ENCODE data around the gene IQGAP1. TPM values are rescaled to one million over a fixed set of nuclear protein-coding genes. Genes with fewer than 3 reads are reported as not detected.
A peak's percentile ranks its signal among the peaks of the same experiment; 100 is the strongest.

IQGAP1 gene
- total RNA-seq, 1 experiment from 2014 or later: 106 TPM

GRCh38 chr15:90367576-90367975 is 20.5 kb upstream of the IQGAP1 start:
- ChIA-PET CTCF (interaction anchor here (1.2 to 1.4 kb wide), 2 partner anchors 15 to 47 kb away, joined by 3 to 9 read pairs; no protein-coding TSS in a partner anchor), POLR2A (no interaction called here)
- no peaks in the 10 kb centered on the region for H3K27me3 Mint-ChIP-seq (ENCODE audit: low read depth)
- TF ChIP-seq GTF2I (CRISPR knock-in tag; conservative IDR thresholded peaks at IDR 0.05) (no peak), HMGA2 (CRISPR knock-in tag; IDR thresholded peaks at IDR 0.05) (no peak), ETV6 (CRISPR knock-in tag; IDR thresholded peaks at IDR 0.05) (no peak), ZBTB21 (CRISPR knock-in tag; IDR thresholded peaks at IDR 0.05; ENCODE audit: borderline replicate concordance) (no peak), SMAD3 (CRISPR knock-in tag; IDR thresholded peaks at IDR 0.05; ENCODE audit: borderline replicate concordance) (no peak)
- H3K36me3 Mint-ChIP-seq: no peaks in the 10 kb centered on the region
- H3K4me1 Mint-ChIP-seq: peaks cover 10% of the 10 kb centered on the region
- ATAC-seq (no peak), DNase-seq (ENCODE audit: low spot score) (no peak)
- no peaks in the 10 kb centered on the region; the same call in 1 of the 2 replicates for H3K9me3 Mint-ChIP-seq
- peak overlapping the region; percentile 19; the same call in 1 of the 2 replicates for H3K27ac Mint-ChIP-seq
- no peak overlapping the region for H3K4me3 Mint-ChIP-seq

DNA sequence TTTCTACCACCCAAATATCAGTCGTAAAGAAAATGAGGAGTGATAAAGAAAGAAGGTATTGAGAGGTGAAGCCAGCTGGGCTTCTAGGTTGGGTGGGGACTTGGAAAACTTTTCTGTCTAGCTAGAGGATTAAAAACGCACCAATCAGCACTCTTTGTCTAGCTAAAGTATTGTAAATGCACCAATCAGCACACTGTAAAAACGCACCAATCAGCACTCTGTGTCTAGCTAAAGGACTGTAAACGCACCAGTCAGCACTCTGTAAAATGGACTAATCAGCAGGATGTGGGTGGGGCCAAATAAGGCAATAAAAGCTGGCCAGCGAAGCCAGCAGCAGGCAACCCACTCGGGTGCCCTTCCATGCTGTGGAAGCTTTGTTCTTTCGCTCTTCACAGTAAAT is 13.0 kb upstream of the IQGAP1 start:
- H3K27me3 Mint-ChIP-seq (ENCODE audit: low read depth): no peaks in the 10 kb centered on the region
- ChIA-PET POLR2A (interaction anchor here (1.5 kb wide), 1 partner anchor 13 kb away, joined by 4 read pairs; the partner anchor contains the start of gene IQGAP1), CTCF (interaction anchor here (0.9 to 1.1 kb wide), 2 partner anchors 55 to 74 kb away, joined by 3 read pairs; no protein-coding TSS in a partner anchor)
- peaks cover 45% of the 10 kb centered on the region for H3K9me3 Mint-ChIP-seq
- ATAC-seq (no peak), DNase-seq (ENCODE audit: low spot score) (no peak)
- H3K36me3 Mint-ChIP-seq: peaks cover 22% of the 10 kb centered on the region
- no peak overlapping the region for H3K4me3 Mint-ChIP-seq
- no peak overlapping the region for H3K27ac Mint-ChIP-seq
- no peaks in the 10 kb centered on the region for H3K4me1 Mint-ChIP-seq
- no peak for TF ChIP-seq NFATC4 (CRISPR knock-in tag; IDR thresholded peaks at IDR 0.05)
- peak; percentile 45; the same call in 1 of the 2 replicates for TF ChIP-seq NFYB (CRISPR knock-in tag; conservative IDR thresholded peaks at IDR 0.05; ENCODE audit: low read depth)

GRCh38 chr15:90376789-90377188 is 11.3 kb upstream of the IQGAP1 start:
- no peak overlapping the region for H3K4me3 Mint-ChIP-seq
- ChIA-PET CTCF (no interaction called here), POLR2A (no interaction called here)
- ATAC-seq: no peak
- TF ChIP-seq ATF1 (CRISPR knock-in tag; IDR thresholded peaks at IDR 0.05) (no peak), ZNF317 (CRISPR knock-in tag; IDR thresholded peaks at IDR 0.05; ENCODE audit: borderline replicate concordance, low read depth) (no peak), MAX (CRISPR knock-in tag; IDR thresholded peaks at IDR 0.05) (no peak), ZNF423 (CRISPR knock-in tag; IDR thresholded peaks at IDR 0.05) (no peak), IRF1 (CRISPR knock-in tag; IDR thresholded peaks at IDR 0.05) (no peak), FOXP1 (CRISPR knock-in tag; IDR thresholded peaks at IDR 0.05; ENCODE audit: borderline replicate concordance) (no peak), TCF7 (CRISPR knock-in tag; IDR thresholded peaks at IDR 0.05; ENCODE audit: low read depth) (no peak), SOX15 (CRISPR knock-in tag; IDR thresholded peaks at IDR 0.05) (no peak), TEAD1 (CRISPR knock-in tag; IDR thresholded peaks at IDR 0.05) (no peak), ZMAT4 (CRISPR knock-in tag; IDR thresholded peaks at IDR 0.05) (no peak), CREB1 (CRISPR knock-in tag; IDR thresholded peaks at IDR 0.05) (no peak), ZNF281 (CRISPR knock-in tag; IDR thresholded peaks at IDR 0.05) (no peak), NFE2L1 (CRISPR knock-in tag; IDR thresholded peaks at IDR 0.05) (no peak), OVOL2 (CRISPR knock-in tag; IDR thresholded peaks at IDR 0.05; ENCODE audit: borderline replicate concordance) (no peak), ZNF232 (CRISPR knock-in tag; IDR thresholded peaks at IDR 0.05) (no peak), AR (CRISPR knock-in tag; IDR thresholded peaks at IDR 0.05) (no peak)
- TF ChIP-seq, protein P1, sequence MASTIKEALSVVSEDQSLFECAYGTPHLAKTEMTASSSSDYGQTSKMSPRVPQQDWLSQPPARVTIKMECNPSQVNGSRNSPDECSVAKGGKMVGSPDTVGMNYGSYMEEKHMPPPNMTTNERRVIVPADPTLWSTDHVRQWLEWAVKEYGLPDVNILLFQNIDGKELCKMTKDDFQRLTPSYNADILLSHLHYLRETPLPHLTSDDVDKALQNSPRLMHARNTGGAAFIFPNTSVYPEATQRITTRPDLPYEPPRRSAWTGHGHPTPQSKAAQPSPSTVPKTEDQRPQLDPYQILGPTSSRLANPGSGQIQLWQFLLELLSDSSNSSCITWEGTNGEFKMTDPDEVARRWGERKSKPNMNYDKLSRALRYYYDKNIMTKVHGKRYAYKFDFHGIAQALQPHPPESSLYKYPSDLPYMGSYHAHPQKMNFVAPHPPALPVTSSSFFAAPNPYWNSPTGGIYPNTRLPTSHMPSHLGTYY (CRISPR knock-in tag; IDR thresholded peaks at IDR 0.05): no peak
- peaks cover 3% of the 10 kb centered on the region; the same call in 1 of the 2 replicates for H3K27me3 Mint-ChIP-seq (ENCODE audit: low read depth)
- DNase-seq (ENCODE audit: low spot score): no peak
- H3K27ac Mint-ChIP-seq: no peak overlapping the region
- H3K36me3 Mint-ChIP-seq: peaks cover 28% of the 10 kb centered on the region
- H3K9me3 Mint-ChIP-seq: peaks cover 51% of the 10 kb centered on the region
- no peaks in the 10 kb centered on the region for H3K4me1 Mint-ChIP-seq

Measured in WTC11 (cell line).